Measurements from ENCODE around the gene RBM11. TPM values are rescaled to one million over a fixed set of nuclear protein-coding genes. Genes with fewer than 3 reads are reported as not detected.

The RBM11 gene
- polyA plus RNA-seq, 1 of the 3 experiments (the other 2 are of a cell fraction), result not detected

GRCh38 chr21:14206222-14206621 lies 9.7 kb upstream of the RBM11 start:
- Histone ChIP-seq H3K9ac (no peak overlapping the region), H3F3A (replicated peaks; ENCODE audit: insufficient read depth) (no peaks in the 10 kb centered on the region), H3K27ac (ENCODE audit: low read depth in 2 of 2, low read length in 1 of 2) (no peak overlapping the region), H3K4me2 (no peak overlapping the region), H3K4me3 (ENCODE audit: low read depth in 2 of 2, low read length in 1 of 2) (no peak overlapping the region), H3K27me3 (ENCODE audit: insufficient read depth) (no peaks in the 10 kb centered on the region; the same call in 1 of the 2 replicates), H3K9me2 (no peaks in the 10 kb centered on the region), H3K36me3 (replicated peaks in 1 of 2; ENCODE audit: control insufficient read depth in 1 of 2, insufficient read depth in 2 of 2, low read length in 1 of 2) (no peaks in the 10 kb centered on the region), H2AFZ (ENCODE audit: low read depth) (no peak overlapping the region), H3K4me1 (ENCODE audit: control insufficient read depth in 1 of 2, insufficient read depth in 2 of 2, low read depth in 1 of 2, low read length in 1 of 2) (no peaks in the 10 kb centered on the region), H4K20me1 (ENCODE audit: insufficient read depth) (no peaks in the 10 kb centered on the region), H3K79me2 (ENCODE audit: insufficient read depth) (no peaks in the 10 kb centered on the region), H3K9me3 (no peaks in the 10 kb centered on the region)
- DNase-seq, result no peak
- no peak for TF ChIP-seq GATA2 (CRISPR knock-in tag; IDR thresholded peaks at IDR 0.05)
- TF ChIP-seq IRF3 (IDR thresholded peaks at IDR 0.05; ENCODE audit: low read depth, low read length), result no peak
- no peak for TF ChIP-seq RFX5 (IDR thresholded peaks at IDR 0.05; ENCODE audit: low read length)
- no peak for TF ChIP-seq FOXJ3 (CRISPR knock-in tag; IDR thresholded peaks at IDR 0.05)
- no peak for TF ChIP-seq POLR2AphosphoS5 (IDR thresholded peaks at IDR 0.05; ENCODE audit: low read depth, low read length)
- no peak for TF ChIP-seq YY1 (IDR thresholded peaks at IDR 0.05; ENCODE audit: low read depth)
- ChIA-PET POLR2A (no interaction called here), CTCF (no interaction called here)

- ChIA-PET CTCF (no interaction called here), POLR2A (no interaction called here)
- H4K20me1 ChIP-seq (ENCODE audit: insufficient read depth), result no peaks in the 10 kb centered on the region
- H3K9me2 ChIP-seq, result no peaks in the 10 kb centered on the region
- H3K36me3 ChIP-seq (replicated peaks in 1 of 2; ENCODE audit: control insufficient read depth in 1 of 2, insufficient read depth in 2 of 2, low read length in 1 of 2), result no peaks in the 10 kb centered on the region
- H3F3A ChIP-seq (replicated peaks; ENCODE audit: insufficient read depth), result no peaks in the 10 kb centered on the region
- no peak within 1 kb of the TSS for H3K9ac ChIP-seq
- DNase-seq, result no peak
- no peaks in the 10 kb centered on the region for H3K79me2 ChIP-seq (ENCODE audit: insufficient read depth)
- H3K4me3 ChIP-seq (ENCODE audit: low read depth in 2 of 2, low read length in 1 of 2), result no peak within 1 kb of the TSS
- no peak for TF ChIP-seq TCF12 (IDR thresholded peaks at IDR 0.05)
- TF ChIP-seq EZH2phosphoT487 (IDR thresholded peaks at IDR 0.05; ENCODE audit: borderline replicate concordance, low read depth), result no peak
- no peak for TF ChIP-seq NRF1 (IDR thresholded peaks at IDR 0.05; ENCODE audit: low read depth, low read length)
- no peak for TF ChIP-seq JUND (IDR thresholded peaks at IDR 0.05)
- H3K9me3 ChIP-seq, result no peaks in the 10 kb centered on the region
- H3K4me1 ChIP-seq (ENCODE audit: control insufficient read depth in 1 of 2, insufficient read depth in 2 of 2, low read depth in 1 of 2, low read length in 1 of 2), result no peaks in the 10 kb centered on the region; a peak in 2 of 4 replicates
- H3K27ac ChIP-seq (ENCODE audit: low read depth in 2 of 2, low read length in 1 of 2), result no peak within 1 kb of the TSS
- 7% methylated on average over 1 of the region's 1 CpG for WGBS (ENCODE audit: low lambda C conversion rate)
- H2AFZ ChIP-seq (ENCODE audit: low read depth), result no peak within 1 kb of the TSS
- no peak within 1 kb of the TSS for H3K4me2 ChIP-seq
- no peaks in the 10 kb centered on the region; the same call in none of the 2 replicates for H3K27me3 ChIP-seq (ENCODE audit: insufficient read depth)
Observed at GRCh38 chr21:14210738-14211137, 5.2 kb upstream of the RBM11 start, which contains the start of gene LIPI. LIPI (minus strand) TSS chr21:14210955; CDS start chr21:14210845, 110 bp downstream.

GRCh38 chr21:14213164-14213563 lies 2.8 kb upstream of the RBM11 start:
- Histone ChIP-seq H3K4me3 (ENCODE audit: low read depth in 2 of 2, low read length in 1 of 2) (no peak overlapping the region), H3K9me2 (no peaks in the 10 kb centered on the region), H2AFZ (ENCODE audit: low read depth) (no peak overlapping the region), H3K4me2 (no peak overlapping the region), H3K27me3 (ENCODE audit: insufficient read depth) (peaks cover 9% of the 10 kb centered on the region), H3K9me3 (no peaks in the 10 kb centered on the region), H3K79me2 (ENCODE audit: insufficient read depth) (no peaks in the 10 kb centered on the region), H3K9ac (no peak overlapping the region), H4K20me1 (ENCODE audit: insufficient read depth) (no peaks in the 10 kb centered on the region), H3F3A (replicated peaks; ENCODE audit: insufficient read depth) (no peaks in the 10 kb centered on the region), H3K36me3 (replicated peaks in 1 of 2; ENCODE audit: control insufficient read depth in 1 of 2, insufficient read depth in 2 of 2, low read length in 1 of 2) (no peaks in the 10 kb centered on the region), H3K4me1 (ENCODE audit: control insufficient read depth in 1 of 2, insufficient read depth in 2 of 2, low read depth in 1 of 2, low read length in 1 of 2) (peaks cover 0 to 7% of the 10 kb centered on the region in 2 experiments; a peak in 2 of 4 replicates), H3K27ac (ENCODE audit: low read depth in 2 of 2, low read length in 1 of 2) (no peak overlapping the region)
- CTCF ChIA-PET, result no interaction called here
- no peak for TF ChIP-seq RCOR1 (IDR thresholded peaks at IDR 0.05; ENCODE audit: low read length)
- no peak for TF ChIP-seq USF2 (IDR thresholded peaks at IDR 0.05; ENCODE audit: borderline replicate concordance, low read depth, low read length)
- TF ChIP-seq RAD21 (IDR thresholded peaks at IDR 0.05; ENCODE audit: low read length), result no peak
- no peak for TF ChIP-seq SIN3A (IDR thresholded peaks at IDR 0.05; ENCODE audit: borderline replicate concordance, low read depth, low read length)
- TF ChIP-seq NRF1 (IDR thresholded peaks at IDR 0.05; ENCODE audit: low read depth, low read length), result no peak
- TF ChIP-seq GABPA (IDR thresholded peaks at IDR 0.05; ENCODE audit: low read depth), result no peak
- TF ChIP-seq MAX (IDR thresholded peaks at IDR 0.05; ENCODE audit: low read depth), result no peak
- TF ChIP-seq POLR2AphosphoS5 (IDR thresholded peaks at IDR 0.05; ENCODE audit: low read depth, low read length), result no peak
- no peak for TF ChIP-seq TCF12 (IDR thresholded peaks at IDR 0.05)
- no peak for TF ChIP-seq RFX5 (IDR thresholded peaks at IDR 0.05; ENCODE audit: low read length)
- TF ChIP-seq MEF2A (IDR thresholded peaks at IDR 0.05; ENCODE audit: borderline replicate concordance, low read depth), result no peak
- no peak for TF ChIP-seq IRF3 (IDR thresholded peaks at IDR 0.05; ENCODE audit: low read depth, low read length)
- TF ChIP-seq PBX3 (IDR thresholded peaks at IDR 0.05), result no peak
- POLR2A ChIA-PET, result no interaction called here
- DNase-seq, result no peak
